ENCODE data around the gene EVX1.
A peak's percentile ranks its signal among the peaks of the same experiment; 100 is the strongest.

The EVX1 gene

GRCh38 chr7:27240015-27240731 is 2.4 kb upstream of the EVX1 start:
- H3K27ac ChIP-seq = no peak overlapping the region; the same call in 1 of the 2 replicates
- TF ChIP-seq CTCF (conservative IDR thresholded peaks at IDR 0.05) = no peak

- H3K27ac ChIP-seq = peak overlapping the region; percentile 73; the same call in 1 of the 2 replicates
- no peak for TF ChIP-seq CTCF (conservative IDR thresholded peaks at IDR 0.05)
These were observed 1.2 kb upstream of the EVX1 start for GRCh38 chr7:27241189-27242056.

GRCh38 chr7:27242154-27242553 is 448 bp upstream of the EVX1 start:
- no peak for TF ChIP-seq CTCF (conservative IDR thresholded peaks at IDR 0.05)
- peak overlapping the region; percentile 73; the same call in 1 of the 2 replicates for H3K27ac ChIP-seq

GRCh38 chr7:27243340-27244163 is 950 bp downstream of the EVX1 start:
- TF ChIP-seq CTCF (conservative IDR thresholded peaks at IDR 0.05) = no peak
- H3K27ac ChIP-seq = peak overlapping the region; percentile 73; the same call in 1 of the 2 replicates

DNA sequence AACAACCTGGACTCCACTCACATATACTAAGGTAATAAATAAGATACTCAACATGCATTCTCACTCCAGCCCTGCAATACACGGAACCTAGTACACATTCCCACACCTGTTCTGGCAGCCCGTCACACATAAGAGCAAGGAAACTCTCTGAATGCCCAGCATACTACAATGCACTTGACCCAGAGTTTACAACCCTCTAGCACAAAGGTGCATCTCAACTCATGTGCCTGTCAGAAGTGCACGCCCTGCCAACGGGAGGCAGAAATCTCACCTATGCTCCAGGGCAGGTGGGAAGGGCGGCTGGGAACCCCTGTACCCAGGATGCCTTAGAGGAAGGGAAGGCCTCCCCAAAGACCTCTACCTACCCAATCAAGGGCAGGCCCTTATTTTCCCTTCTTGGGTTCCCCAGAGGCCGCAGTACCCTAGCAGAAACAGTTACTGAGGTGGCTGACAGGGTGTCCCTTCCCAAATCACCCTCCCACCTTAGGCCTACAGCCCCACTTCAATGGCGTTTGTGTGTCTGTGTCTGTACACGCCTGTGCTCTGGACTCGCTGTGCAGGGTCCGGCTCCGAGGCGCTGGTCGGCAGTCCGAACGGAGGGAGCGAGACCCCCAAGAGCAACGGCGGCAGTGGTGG is 2.0 kb downstream of the EVX1 start:
- H3K27ac ChIP-seq = no peak overlapping the region
- no peak for TF ChIP-seq CTCF (conservative IDR thresholded peaks at IDR 0.05)

DNA sequence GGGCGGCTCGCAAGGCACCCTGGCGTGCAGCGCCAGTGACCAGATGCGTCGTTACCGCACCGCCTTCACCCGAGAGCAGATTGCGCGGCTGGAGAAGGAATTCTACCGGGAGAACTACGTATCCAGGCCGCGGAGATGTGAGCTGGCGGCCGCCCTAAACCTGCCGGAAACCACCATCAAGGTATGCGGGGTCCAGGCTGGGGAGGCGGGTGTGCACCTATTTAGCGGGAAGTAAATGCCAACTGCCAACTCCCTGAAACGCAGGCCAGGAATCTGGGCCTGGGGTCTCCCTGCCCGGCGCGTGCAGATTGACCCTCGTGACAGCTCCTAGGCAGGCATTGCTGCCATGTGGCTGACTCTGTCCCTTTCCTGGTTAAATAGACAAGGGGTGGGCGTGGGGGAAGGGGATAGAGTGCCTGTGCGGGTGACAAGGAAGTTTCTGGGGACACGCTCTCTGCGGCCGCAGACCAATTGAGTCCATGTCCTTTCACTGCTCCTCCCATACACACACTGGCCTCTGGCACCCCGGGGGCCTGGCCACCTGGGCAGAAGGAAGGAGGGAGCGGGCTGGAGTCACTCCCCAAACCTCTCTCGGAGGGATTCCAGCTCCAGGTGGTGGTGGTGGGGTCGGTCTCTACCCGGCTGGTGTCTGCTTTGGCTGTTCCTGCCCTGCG is 2.7 kb downstream of the EVX1 start:
- no peak for TF ChIP-seq CTCF (conservative IDR thresholded peaks at IDR 0.05)
- no peak overlapping the region for H3K27ac ChIP-seq

Measured in VCaP (cell line).